HepG2 (cell line): Measurements from ENCODE around the gene GABRG3. TPM values are rescaled to one million over a fixed set of nuclear protein-coding genes. Genes with fewer than 3 reads are reported as not detected.

Experiments
- ATAC-seq: fragments of 200-7000 bp; cut with Tn5 transposase; 3 replicates; pipeline ENCODE4 v1.9.1; 2020; ENCODE audit warnings: mild to moderate bottlenecking, moderate library complexity
- BruUV-seq: library from RNA; stranded (reverse); fragments of 400-500 nt; replicated peaks from 2 replicates; lab custom pipeline; 2021; lab: Mats Ljungman, UMichigan
- CTCF ChIA-PET: fragments of 300-600 bp; formaldehyde crosslinking; extraction: SDS; loops from one replicate; lab custom pipeline; 2021; ENCODE audit warnings: low total read pairs, inconsistent platforms, low intra/inter-chr PET ratio; lab: Yijun Ruan, JAX
- POLR2A ChIA-PET: fragments of 350-600 bp; sonication (Branson Sonifier 250); formaldehyde crosslinking; loops from one replicate; lab custom pipeline; 2020; ENCODE audit warnings: antibody characterized with exemption, inconsistent platforms; lab: Yijun Ruan, JAX
- DNase-seq: peaks from one replicate; pipeline ENCODE4 v3.0.0-alpha.2; 2015; ENCODE audit warnings: low spot score
- FAIRE-seq: peaks from 3 replicates; lab custom pipeline; 2011; peaks lifted over from hg19 to GRCh38; lab: Jason Lieb, UNC
- H2AFZ ChIP-seq: one replicate; pipeline ENCODE4 v1.6.1; 2011; ENCODE audit warnings: low read length, inconsistent platforms
- H3K27ac ChIP-seq: fragments of 300-600 bp; 3 replicates; pipeline ENCODE4 v1.8.0; 2011; ENCODE audit warnings: mixed run types, mild to moderate bottlenecking, mixed read lengths, low read length, inconsistent platforms; ENCODE audit not compliant: insufficient read depth; ENCODE audit errors: extremely low read length
- H3K27me3 ChIP-seq, 2 experiments: fragments of 200-600 bp in 1 of 2; 2 replicates in 1 of 2; 3 replicates in 1 of 2; pipeline versions ENCODE4 v1.6.0 to v1.8.0; 2011; ENCODE audit warnings: low read length in 2 of 2, mild to moderate bottlenecking in 2 of 2, moderate library complexity in 2 of 2, inconsistent platforms in 1 of 2; ENCODE audit not compliant: insufficient read depth in 2 of 2, control insufficient read depth in 1 of 2
- H3K36me3 ChIP-seq, 2 experiments: fragments of 200-600 bp in 1 of 2; replicated peaks in 1 of 2; 2 replicates in 1 of 2; 3 replicates in 1 of 2; pipeline versions ENCODE4 v1.5.1 to v1.8.0; 2011; ENCODE audit warnings: low read length in 2 of 2, inconsistent platforms in 1 of 2; ENCODE audit not compliant: insufficient read depth in 2 of 2, control insufficient read depth in 1 of 2
- H3K4me1 ChIP-seq: 2 replicates; pipeline ENCODE4 v1.5.1; 2012; ENCODE audit warnings: low read length, inconsistent platforms; ENCODE audit not compliant: insufficient read depth
- H3K4me2 ChIP-seq: 2 replicates; pipeline ENCODE4 v1.6.0; 2011; ENCODE audit warnings: low read depth, low read length, inconsistent platforms
- H3K4me3 ChIP-seq, 3 experiments: fragments of 200-600 bp in 1 of 3; sonication (generic), shearing (Covaris generic) in 1 of 3; replicated peaks in 1 of 3; 2 replicates each; pipeline ENCODE4 v1.5.1; 2011 to 2016; ENCODE audit warnings: low read length in 3 of 3, inconsistent platforms in 2 of 3, low read depth in 2 of 3, mild to moderate bottlenecking in 2 of 3, control low read depth in 1 of 3, mixed read lengths in 1 of 3; ENCODE audit not compliant: insufficient read depth in 1 of 3
- H3K79me2 ChIP-seq: one replicate; pipeline ENCODE4 v1.6.1; 2011; ENCODE audit warnings: low read length, inconsistent platforms; ENCODE audit not compliant: insufficient read depth
- H3K9ac ChIP-seq: 2 replicates; pipeline ENCODE4 v1.6.0; 2011; ENCODE audit warnings: mild to moderate bottlenecking, low read depth, low read length, inconsistent platforms; ENCODE audit not compliant: insufficient read depth
- H3K9me3 ChIP-seq: 2 replicates; pipeline ENCODE4 v1.5.1; 2012; ENCODE audit warnings: mild to moderate bottlenecking, low read length
- H4K20me1 ChIP-seq: 2 replicates; pipeline ENCODE4 v1.6.0; 2011; ENCODE audit warnings: inconsistent platforms, mild to moderate bottlenecking, low read length, moderate library complexity; ENCODE audit not compliant: insufficient read depth
- ATF7-NPFF ChIP-seq: sonication (generic); formaldehyde crosslinking; IDR thresholded peaks from 2 replicates; pipeline ENCODE4 v1.8.1; 2023; ENCODE audit warnings: mild to moderate bottlenecking, low read depth, missing genetic modification reagents, moderate library complexity
- NR2C2 ChIP-seq: sonication (generic); formaldehyde crosslinking; IDR thresholded peaks from 2 replicates; pipeline ENCODE4 v1.4.0; 2020; ENCODE audit warnings: missing genetic modification reagents, mild to moderate bottlenecking, moderate library complexity, borderline replicate concordance
- NR2F2 ChIP-seq: IDR thresholded peaks from 2 replicates; pipeline ENCODE4 v1.6.1; 2012; ENCODE audit warnings: low read depth, inconsistent platforms, borderline replicate concordance
- POLR2AphosphoS2 ChIP-seq: IDR thresholded peaks from 2 replicates; pipeline ENCODE4 v1.6.1; 2011; ENCODE audit warnings: low read depth, low read length, improper control_type of control experiment
- RFX1 ChIP-seq: fragments of 450-650 bp; IDR thresholded peaks from 2 replicates; pipeline ENCODE4 v1.6.1; 2017
- SALL1 ChIP-seq: sonication (generic); formaldehyde crosslinking; IDR thresholded peaks from 2 replicates; pipeline ENCODE4 v1.8.0; 2022; ENCODE audit warnings: mild to moderate bottlenecking, missing genetic modification reagents
- SALL2 ChIP-seq: sonication (generic); formaldehyde crosslinking; IDR thresholded peaks from 2 replicates; pipeline ENCODE4 v1.8.1; 2023; ENCODE audit warnings: mild to moderate bottlenecking, missing genetic modification reagents, inconsistent platforms
- SRF ChIP-seq: IDR thresholded peaks from 2 replicates; pipeline ENCODE4 v1.6.1; 2011; ENCODE audit warnings: mild to moderate bottlenecking, low read depth, low read length, moderate library complexity
- TARDBP ChIP-seq: sonication (generic); formaldehyde crosslinking; IDR thresholded peaks from 2 replicates; pipeline ENCODE4 v1.8.0; 2022; ENCODE audit warnings: mild to moderate bottlenecking, missing genetic modification reagents
- THAP11 ChIP-seq: IDR thresholded peaks from 2 replicates; pipeline ENCODE4 v1.6.1; 2016; ENCODE audit warnings: missing biosample characterization, missing genetic modification reagents
- ZBTB25 ChIP-seq: IDR thresholded peaks from 2 replicates; pipeline ENCODE4 v1.6.1; 2018; ENCODE audit warnings: missing genetic modification reagents
- WGBS: methylation state at CpG from one replicate; pipeline ENCODE4 v1.1.6; 2017; ENCODE audit warnings: low lambda C conversion rate; 5-methylcytosine and 5-hydroxymethylcytosine counted together
- in situ Hi-C: cut with HindIII; loops from 2 replicates; pipeline ENCODE4 v1.10.0; 2017; ENCODE audit warnings: low pct_unique_long_range_greater_than_20kb; ENCODE audit not compliant: extremely low pct_ligation_motif_present
- intact Hi-C: fragments of 100-400 bp; cut with micrococcal nuclease; formaldehyde crosslinking; loops from one replicate; pipeline ENCODE4 v1.10.0; 2022; ENCODE audit not compliant: unreplicated experiment
- polyA plus RNA-seq, 8 experiments: library from polyadenylated mRNA; depleted of rRNA in 3 of 8; stranded (reverse) in 7 of 8; unstranded in 1 of 8; fragments of >200 nt; fragmentation: Illumina TruSeq in 4 of 8; extraction: Trizol in 4 of 8; gene quantifications; 2 replicates each; pipeline versions ENCODE4 v1.2.1 to v1.2.3, GENCODE V29; 2011 to 2016; ENCODE audit warnings: low read depth in 4 of 8, missing spikeins in 1 of 8, mixed read lengths in 1 of 8; ENCODE audit not compliant: insufficient read depth in 1 of 8
- total RNA-seq, 5 experiments: library from RNA; depleted of rRNA; stranded (reverse); fragments of >200 nt; fragmentation: Illumina TruSeq; extraction: Trizol; gene quantifications; 2 replicates each; pipeline ENCODE4 v1.2.3, GENCODE V29; 2016; ENCODE audit warnings: low read depth in 1 of 5
- TF ChIP-seq, protein P1 (sequence below): sonication (generic); formaldehyde crosslinking; IDR thresholded peaks from 2 replicates; pipeline ENCODE4 v1.8.0; 2022; ENCODE audit warnings: mild to moderate bottlenecking, missing genetic modification reagents, moderate library complexity
- TF ChIP-seq, protein P2 (sequence below): sonication (generic); formaldehyde crosslinking; IDR thresholded peaks from 2 replicates; pipeline ENCODE4 v1.4.0; 2020; ENCODE audit warnings: missing genetic modification reagents
- TF ChIP-seq, protein P3 (sequence below): sonication (generic); formaldehyde crosslinking; IDR thresholded peaks from 2 replicates; pipeline ENCODE4 v1.4.0; 2020; ENCODE audit warnings: mild to moderate bottlenecking, missing genetic modification reagents

Gene GABRG3
- total and polyA plus RNA-seq, 2 of the 13 experiments (the other 11 are each of a cell fraction or from before 2014, with no cell fraction given), result not detected

GRCh38 chr15:27077790-27078189, 106.8 kb downstream of the GABRG3 start:
- FAIRE-seq, result no peak
- CTCF ChIA-PET, result no interaction called here
- 8% methylated on average over 5 of the region's 5 CpGs for WGBS

GRCh38 chr15:27081676-27082418, 110.9 kb downstream of the GABRG3 start:
- no peak for ATAC-seq
- Histone ChIP-seq H4K20me1 (no peaks in the 10 kb centered on the region), H2AFZ (no peak overlapping the region), H3K9me3 (no peaks in the 10 kb centered on the region), H3K27ac (no peak overlapping the region), H3K79me2 (no peaks in the 10 kb centered on the region), H3K27me3 (no peaks in the 10 kb centered on the region), H3K4me1 (no peaks in the 10 kb centered on the region), H3K4me2 (no peak overlapping the region), H3K36me3 (no peaks in the 10 kb centered on the region), H3K4me3 (no peak overlapping the region), H3K9ac (no peak overlapping the region)
- no peak for DNase-seq
- 26% methylated on average over 5 of the region's 10 CpGs for WGBS
- ChIA-PET POLR2A (no interaction called here), CTCF (no interaction called here)
- BruUV-seq, result no TSS peak
- intact Hi-C loops (no loop called here), in situ Hi-C loops (no loop called here)
- no peak for FAIRE-seq
- TF ChIP-seq SRF (no peak), RFX1 (no peak), THAP11 (no peak), SALL2 (CRISPR knock-in tag) (no peak), ZBTB25 (CRISPR knock-in tag) (no peak), POLR2AphosphoS2 (no peak)
- TF ChIP-seq, protein P1, sequence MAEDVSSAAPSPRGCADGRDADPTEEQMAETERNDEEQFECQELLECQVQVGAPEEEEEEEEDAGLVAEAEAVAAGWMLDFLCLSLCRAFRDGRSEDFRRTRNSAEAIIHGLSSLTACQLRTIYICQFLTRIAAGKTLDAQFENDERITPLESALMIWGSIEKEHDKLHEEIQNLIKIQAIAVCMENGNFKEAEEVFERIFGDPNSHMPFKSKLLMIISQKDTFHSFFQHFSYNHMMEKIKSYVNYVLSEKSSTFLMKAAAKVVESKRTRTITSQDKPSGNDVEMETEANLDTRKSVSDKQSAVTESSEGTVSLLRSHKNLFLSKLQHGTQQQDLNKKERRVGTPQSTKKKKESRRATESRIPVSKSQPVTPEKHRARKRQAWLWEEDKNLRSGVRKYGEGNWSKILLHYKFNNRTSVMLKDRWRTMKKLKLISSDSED, result no peak
- TF ChIP-seq, protein P2, sequence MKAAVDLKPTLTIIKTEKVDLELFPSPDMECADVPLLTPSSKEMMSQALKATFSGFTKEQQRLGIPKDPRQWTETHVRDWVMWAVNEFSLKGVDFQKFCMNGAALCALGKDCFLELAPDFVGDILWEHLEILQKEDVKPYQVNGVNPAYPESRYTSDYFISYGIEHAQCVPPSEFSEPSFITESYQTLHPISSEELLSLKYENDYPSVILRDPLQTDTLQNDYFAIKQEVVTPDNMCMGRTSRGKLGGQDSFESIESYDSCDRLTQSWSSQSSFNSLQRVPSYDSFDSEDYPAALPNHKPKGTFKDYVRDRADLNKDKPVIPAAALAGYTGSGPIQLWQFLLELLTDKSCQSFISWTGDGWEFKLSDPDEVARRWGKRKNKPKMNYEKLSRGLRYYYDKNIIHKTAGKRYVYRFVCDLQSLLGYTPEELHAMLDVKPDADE (CRISPR knock-in tag), result no peak

More at GRCh38 chr15:27077790-27078189, 106.8 kb downstream of the GABRG3 start:
- ATAC-seq (no peak), DNase-seq (no peak)
- Histone ChIP-seq H3K4me1 (no peaks in the 10 kb centered on the region), H3K27ac (no peak overlapping the region), H3K27me3 (no peaks in the 10 kb centered on the region), H3K4me3 (no peak overlapping the region), H2AFZ (no peak overlapping the region), H3K36me3 (no peaks in the 10 kb centered on the region), H3K4me2 (no peak overlapping the region), H4K20me1 (no peaks in the 10 kb centered on the region), H3K9me3 (0 out of 2 replicates have a peak, but pooled peaks cover 4% of the 10 kb centered on the region), H3K79me2 (no peaks in the 10 kb centered on the region), H3K9ac (no peak overlapping the region)
- intact Hi-C loops (no loop called here), in situ Hi-C loops (no loop called here)
- POLR2A ChIA-PET, result no interaction called here
- BruUV-seq, result no TSS peak
- TF ChIP-seq, protein P3, sequence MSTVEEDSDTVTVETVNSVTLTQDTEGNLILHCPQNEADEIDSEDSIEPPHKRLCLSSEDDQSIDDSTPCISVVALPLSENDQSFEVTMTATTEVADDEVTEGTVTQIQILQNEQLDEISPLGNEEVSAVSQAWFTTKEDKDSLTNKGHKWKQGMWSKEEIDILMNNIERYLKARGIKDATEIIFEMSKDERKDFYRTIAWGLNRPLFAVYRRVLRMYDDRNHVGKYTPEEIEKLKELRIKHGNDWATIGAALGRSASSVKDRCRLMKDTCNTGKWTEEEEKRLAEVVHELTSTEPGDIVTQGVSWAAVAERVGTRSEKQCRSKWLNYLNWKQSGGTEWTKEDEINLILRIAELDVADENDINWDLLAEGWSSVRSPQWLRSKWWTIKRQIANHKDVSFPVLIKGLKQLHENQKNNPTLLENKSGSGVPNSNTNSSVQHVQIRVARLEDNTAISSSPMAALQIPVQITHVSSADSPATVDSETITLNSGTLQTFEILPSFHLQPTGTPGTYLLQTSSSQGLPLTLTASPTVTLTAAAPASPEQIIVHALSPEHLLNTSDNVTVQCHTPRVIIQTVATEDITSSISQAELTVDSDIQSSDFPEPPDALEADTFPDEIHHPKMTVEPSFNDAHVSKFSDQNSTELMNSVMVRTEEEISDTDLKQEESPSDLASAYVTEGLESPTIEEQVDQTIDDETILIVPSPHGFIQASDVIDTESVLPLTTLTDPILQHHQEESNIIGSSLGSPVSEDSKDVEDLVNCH (CRISPR knock-in tag), result no peak
- TF ChIP-seq SALL1 (CRISPR knock-in tag) (no peak), TARDBP (no peak), THAP11 (no peak), NR2C2 (CRISPR knock-in tag) (no peak), ATF7-NPFF (CRISPR knock-in tag) (no peak), NR2F2 (no peak)
